Stimulated activated CD4-positive, alpha-beta T cell treated with anti-CD3 and anti-CD28 coated beads, Interleukin-12 subunit alpha, Interleukin-12 subunit beta, amount 100 ng/mL, for 24 hours (primary cell): Measurements from ENCODE around the gene SSNA1.

ENCODE experiments used
- DNase-seq, 2 experiments: peaks; one replicate each; pipeline ENCODE4 v3.0.0-alpha.2; 2020; ENCODE audit warnings: low read depth in 2 of 2

The SSNA1 gene, protein sequence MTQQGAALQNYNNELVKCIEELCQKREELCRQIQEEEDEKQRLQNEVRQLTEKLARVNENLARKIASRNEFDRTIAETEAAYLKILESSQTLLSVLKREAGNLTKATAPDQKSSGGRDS

DNA sequence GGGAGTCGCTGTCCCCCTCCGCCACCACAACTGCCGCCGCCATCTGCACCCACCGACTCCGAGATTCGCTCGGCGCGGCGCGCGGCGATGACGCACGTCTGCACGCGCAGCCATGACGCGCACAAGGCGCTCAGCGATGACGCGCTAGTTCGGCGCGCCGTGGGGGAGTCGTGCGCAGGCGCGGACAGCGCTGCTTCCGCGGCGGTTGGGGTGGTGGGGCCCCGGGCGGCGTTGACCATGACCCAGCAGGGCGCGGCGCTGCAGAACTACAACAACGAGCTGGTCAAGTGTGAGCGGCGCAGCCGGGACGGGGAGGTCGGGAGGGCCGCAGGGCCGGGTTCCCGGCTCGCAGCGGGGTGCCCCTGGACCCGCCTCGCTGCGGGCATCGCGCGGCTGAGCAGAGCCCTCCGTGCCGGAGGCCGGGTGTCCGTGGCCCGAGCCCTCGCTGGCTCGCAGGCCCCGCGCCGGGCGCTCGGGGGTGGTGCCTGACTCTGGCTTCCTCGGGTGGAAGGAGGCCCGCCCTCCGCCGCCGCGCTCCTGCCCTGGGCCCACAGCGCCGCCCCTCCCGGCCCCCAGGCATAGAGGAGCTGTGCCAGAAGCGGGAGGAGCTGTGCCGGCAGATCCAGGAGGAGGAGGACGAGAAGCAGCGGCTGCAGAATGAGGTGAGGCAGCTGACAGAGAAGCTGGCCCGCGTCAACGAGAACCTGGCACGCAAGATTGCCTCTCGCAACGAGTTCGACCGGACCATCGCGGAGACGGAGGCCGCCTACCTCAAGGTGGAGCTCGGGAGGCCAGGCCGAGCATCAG lies at the start of gene SSNA1, which contains the start of gene ANAPC2:
Gene SSNA1, plus strand, starts transcription at position 187 of the 807 bp plus-strand sequence. Its CDS starts 51 bp downstream, at position 238.
Gene ANAPC2, minus strand, starts transcription at position 71 of the 807 bp plus-strand sequence. Its CDS starts 28 bp downstream, at position 43.
- peak; percentile 87 to 88 for DNase-seq

DNA sequence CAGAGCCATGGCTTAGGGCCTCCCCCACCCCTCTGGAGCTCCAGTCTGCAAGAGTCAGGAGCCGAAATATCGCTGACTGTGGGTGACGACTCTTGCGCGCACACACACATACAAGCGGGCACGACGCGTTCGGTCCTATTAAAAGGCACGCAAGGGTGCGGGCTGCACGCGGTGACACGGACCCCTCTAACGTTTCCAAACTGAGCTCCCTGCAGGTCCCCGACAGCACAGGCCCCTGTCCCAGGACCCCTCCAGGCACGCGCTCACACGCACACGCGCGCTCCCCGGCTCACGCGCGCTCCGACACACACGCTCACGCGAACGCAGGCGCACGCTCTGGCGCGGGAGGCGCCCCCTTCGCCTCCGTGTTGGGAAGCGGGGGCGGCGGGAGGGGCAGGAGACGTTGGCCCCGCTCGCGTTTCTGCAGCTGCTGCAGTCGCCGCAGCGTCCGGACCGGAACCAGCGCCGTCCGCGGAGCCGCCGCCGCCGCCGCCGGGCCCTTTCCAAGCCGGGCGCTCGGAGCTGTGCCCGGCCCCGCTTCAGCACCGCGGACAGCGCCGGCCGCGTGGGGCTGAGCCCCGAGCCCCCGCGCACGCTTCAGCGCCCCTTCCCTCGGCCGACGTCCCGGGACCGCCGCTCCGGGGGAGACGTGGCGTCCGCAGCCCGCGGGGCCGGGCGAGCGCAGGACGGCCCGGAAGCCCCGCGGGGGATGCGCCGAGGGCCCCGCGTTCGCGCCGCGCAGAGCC lies 49.6 kb upstream of the SSNA1 start, which contains the start of gene GRIN1:
Gene GRIN1, plus strand, starts transcription at position 433 of the 746 bp plus-strand sequence. CDS start 333 bp downstream, outside the sequence.
- DNase-seq: no peak

DNA sequence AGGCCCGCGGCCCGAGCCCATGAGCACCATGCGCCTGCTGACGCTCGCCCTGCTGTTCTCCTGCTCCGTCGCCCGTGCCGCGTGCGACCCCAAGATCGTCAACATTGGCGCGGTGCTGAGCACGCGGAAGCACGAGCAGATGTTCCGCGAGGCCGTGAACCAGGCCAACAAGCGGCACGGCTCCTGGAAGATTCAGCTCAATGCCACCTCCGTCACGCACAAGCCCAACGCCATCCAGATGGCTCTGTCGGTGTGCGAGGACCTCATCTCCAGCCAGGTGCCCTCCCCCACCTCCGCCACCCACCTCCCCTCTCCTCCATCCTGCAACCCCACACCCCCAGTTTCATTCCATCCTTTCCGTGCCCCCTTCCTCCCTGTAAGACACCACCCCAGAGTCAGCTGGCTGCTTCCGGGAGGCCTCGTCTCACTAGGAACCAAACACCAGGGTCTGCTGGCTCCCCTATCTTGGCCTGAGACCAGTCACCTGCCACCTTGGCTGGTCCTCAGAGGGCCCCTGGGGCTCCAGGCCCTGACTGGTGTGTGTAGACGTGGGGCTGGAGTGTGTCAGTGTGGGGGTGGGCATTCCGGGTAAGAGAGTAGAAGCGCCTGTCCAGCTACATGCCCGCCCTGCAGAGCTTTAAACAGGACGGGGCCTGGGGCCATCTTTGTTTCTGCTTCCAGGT lies 48.9 kb upstream of the SSNA1 start:
- no peak for DNase-seq

DNA sequence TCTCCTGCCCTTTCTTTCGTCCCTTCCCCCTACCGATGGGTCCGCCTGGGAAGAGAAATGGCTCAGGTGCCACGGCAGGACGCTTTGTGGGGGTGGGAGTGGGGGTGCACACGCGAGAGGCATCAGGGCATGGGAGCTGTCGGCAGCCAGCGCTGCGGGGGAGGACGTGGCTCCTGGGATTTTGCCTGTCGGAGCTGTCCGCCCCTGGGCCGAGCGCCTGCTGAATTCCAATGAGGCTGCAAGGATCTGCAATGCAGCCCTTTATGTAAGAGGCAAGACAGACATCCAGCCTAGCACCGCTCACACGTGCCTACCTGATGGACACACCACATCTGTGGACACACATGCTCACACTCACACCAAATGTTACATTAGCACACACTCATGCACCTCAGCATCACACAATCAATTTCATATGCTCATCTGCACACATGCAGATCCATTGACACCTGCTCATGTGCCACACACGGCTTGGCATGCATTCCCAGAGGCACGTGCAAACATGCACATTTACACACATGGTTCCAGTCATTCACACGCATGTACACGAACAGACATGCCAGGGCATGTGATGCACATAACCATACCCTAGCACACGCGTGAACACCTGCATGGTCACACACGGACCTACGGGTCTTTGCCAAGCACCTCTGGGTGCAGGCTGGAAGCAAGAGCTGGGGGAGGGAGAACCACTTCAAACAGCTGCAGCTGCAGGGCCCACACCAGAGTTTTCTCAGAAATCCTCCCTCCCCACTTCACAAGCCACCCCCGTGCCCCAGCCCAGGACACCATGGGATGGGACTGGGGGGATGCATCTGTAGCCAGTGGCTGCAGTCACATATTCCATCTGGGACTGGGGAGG lies 48.1 kb upstream of the SSNA1 start:
- DNase-seq: no peak

DNA sequence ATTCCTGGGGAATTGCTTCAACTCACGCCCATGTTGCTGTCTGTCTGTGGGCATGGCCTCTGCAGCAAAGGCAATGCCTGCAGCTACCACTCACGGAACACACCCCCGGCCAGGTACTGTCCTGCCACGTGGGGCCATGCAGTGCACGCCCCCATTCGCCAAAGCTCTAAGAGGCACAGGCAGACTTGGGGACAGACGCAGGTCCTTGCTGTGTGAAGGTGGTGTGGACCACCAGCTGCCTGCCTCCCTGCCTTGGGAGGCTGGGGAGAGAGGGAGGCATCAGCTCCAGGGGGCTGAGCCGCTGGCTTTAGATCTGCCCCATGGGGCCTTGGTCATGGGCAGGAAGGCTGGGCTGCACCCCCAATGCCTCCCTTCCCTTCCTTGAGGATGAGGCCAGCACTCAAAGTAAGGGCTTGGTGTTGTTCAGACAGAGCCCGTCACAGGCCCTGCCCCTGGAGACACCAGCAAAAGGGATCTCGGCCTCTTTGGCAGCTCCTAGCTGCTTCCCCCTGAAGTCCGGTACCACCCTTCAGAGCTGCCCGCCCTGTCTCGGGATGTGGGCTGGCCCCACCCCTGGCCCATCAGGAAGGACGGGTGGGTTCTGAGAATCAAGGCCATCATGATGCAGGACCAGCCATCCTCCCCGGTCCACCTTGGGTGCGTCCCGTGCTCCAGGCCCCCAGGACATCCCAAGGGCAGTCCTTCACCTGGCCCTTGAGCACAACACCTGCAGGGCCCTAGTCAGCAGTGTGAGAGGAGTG lies 47.2 kb upstream of the SSNA1 start:
- DNase-seq: no peak

DNA sequence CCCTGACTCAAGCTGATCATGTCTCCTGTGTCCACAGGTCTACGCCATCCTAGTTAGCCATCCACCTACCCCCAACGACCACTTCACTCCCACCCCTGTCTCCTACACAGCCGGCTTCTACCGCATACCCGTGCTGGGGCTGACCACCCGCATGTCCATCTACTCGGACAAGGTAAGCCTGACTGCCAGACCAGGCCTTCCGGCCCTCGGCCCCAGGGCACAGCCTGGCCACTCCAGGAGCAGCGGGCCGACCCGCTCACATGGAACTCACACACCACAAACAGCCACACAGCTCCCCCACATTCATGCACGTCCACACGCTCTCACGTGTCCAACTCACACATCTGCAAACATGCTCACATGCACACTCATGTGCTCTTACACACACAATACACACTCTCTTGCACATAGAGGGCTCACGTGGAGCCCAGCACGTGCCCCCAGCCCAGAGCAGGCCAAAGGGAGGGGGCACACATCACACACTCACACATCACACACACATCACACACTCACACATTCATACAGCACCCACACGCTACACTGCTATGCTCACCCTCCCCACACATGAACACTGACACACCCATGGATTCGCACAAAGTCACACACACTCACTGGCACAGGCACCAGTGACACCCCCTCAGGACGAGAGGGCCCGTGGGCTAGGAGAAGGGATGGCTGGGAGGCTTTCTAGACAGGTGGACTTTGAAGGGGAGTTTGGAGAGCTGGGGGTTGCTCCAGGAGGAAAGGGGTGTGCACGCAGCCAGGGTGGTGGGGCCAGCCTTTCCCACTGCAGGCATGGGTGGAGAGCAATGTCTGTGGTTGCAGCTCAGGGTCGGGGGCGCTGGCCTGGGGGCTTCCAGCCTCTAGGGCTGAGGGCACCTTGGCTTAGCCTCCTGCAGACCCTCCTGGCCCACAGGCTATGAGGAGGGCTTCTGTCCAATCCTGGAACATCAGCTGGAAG lies 46.2 kb upstream of the SSNA1 start:
- no peak for DNase-seq

DNA sequence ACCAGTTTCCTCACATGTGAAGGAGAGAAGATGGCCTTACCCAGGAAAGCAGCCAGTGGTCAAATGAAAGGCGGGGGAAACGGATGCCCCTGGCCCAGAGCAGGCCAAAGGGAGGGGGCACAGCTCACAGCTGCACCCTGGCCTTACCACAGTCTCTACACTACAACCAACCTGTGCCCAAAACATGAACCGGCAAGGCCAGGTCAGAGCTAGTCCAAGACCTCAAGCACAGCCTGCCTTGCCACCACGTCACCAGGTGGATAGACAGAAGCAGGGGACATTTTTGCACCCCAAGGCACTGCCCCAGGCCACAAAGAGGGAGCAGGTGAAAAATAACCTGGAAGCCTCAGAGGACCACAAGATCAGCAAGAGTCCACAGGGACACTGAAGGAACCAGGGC lies 45.0 kb upstream of the SSNA1 start:
- no peak for DNase-seq

DNA sequence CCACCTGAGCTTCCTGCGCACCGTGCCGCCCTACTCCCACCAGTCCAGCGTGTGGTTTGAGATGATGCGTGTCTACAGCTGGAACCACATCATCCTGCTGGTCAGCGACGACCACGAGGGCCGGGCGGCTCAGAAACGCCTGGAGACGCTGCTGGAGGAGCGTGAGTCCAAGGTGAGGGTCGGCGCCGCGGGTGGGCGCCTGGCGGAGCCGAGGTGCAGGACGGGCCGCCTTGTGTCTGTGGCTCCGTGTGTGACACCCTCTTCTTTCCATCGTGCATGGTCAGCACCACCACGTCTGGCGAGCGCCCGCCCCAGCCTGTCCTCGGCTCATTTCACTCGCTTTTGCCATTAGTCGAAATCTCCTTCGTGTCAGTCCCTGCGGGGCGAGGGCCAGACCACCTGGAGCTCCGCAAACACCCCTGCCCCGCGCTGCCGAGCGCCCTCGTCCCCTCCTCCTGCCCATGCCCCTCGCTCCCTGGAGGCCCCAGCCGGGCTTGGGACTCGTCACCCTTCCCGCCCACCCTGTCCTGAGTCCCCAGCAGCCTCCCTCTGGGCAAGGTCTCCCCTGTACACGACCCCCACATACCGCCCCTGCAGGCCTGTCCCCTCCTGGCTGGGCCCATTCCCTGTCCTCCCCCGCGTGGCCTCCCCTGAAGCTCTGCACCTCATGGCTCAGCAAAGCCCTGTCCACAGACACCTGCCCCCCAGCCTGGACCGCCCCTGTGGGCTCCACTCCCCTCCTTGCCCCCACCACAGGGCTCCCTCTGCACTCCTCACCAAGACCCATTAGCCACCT lies 42.5 kb upstream of the SSNA1 start:
- no peak for DNase-seq

DNA sequence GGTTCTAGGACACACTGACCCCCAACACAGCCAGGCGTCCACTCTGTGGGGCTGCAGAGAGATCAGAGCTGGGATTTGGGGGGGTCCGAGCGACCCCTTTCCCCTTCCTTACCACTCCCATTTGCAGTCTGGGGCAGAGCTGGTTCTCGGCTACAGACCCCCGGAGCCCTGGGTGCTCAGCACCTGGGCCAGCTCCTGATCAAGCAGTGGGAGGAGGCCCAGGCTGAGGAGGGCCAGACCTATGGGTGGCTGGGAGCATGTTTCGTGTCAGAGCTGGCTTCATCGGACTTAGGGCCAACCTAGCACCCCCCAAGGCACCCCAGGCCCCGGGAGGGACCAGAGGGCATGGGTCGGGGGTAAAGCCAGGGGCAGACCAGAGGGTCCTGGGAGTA lies 42.0 kb upstream of the SSNA1 start:
- DNase-seq: no peak

DNA sequence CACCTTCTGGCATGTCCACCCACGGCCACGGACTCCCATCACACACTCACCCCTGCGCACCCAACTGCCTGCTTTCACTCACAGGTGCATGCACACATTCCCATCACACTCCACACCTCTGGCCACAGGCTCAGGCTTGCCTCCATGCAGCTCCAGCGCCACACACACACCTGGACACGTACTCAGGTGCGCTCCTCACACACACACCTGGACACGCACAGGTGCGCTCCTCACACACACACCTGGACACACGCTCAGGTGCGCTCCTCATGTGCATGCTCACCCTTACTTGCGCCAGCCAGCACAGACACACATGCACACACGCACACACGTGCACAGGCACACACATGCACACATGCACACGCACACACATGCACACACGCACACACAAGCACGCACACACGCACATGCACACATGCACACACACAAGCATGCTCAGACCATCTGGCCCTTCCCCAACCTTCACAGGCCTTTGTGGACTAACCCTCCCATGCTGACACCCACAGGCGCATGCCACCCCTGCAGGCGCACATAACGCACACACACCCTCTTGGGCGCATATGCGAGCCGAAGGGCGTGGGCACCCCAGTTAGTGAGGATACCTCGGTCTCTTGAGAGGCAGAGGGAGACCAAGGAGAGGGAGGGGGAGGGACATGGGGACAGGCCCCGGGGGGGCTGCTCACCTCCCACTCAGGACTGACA lies 41.2 kb upstream of the SSNA1 start:
- no peak for DNase-seq

DNA sequence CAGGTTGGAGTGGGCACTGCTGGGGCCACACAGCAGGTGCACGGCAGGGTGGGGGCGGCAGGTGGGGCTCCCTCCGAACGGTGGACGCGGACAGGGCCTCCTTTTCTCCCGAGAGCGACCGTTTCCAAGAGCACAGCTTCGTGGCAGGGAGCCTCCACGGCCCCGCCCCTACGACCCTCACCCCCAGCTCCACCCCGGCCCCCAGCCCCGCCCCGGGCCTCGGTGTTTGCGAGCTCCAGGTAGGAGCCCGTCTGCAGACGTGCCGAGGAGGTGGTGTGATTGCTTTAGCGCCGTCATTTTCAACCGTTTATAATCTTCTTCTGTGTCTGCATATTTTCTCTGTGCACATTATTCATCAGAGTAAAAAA lies 40.7 kb upstream of the SSNA1 start:
- no peak for DNase-seq

DNA sequence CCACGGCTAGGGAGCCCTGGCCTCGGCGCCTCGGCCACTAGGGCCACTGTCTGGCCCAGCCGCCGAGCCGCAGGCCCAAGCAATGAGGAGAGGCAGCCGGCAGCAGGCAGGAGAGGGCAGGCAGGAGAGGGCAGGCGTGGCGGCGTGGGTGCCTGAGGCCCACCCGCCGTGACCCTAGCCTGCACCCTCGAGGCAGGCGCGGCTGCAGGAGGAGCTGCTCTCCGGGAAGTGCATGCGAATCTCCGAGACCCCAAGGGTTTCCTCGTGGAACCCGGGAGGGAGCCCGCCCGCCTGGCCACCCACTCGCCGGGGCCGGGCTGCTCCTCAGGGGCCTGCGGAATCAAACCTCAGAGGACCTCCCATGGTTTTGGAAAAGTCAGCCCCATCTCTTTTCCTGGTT lies 40.2 kb upstream of the SSNA1 start:
- no peak for DNase-seq

DNA sequence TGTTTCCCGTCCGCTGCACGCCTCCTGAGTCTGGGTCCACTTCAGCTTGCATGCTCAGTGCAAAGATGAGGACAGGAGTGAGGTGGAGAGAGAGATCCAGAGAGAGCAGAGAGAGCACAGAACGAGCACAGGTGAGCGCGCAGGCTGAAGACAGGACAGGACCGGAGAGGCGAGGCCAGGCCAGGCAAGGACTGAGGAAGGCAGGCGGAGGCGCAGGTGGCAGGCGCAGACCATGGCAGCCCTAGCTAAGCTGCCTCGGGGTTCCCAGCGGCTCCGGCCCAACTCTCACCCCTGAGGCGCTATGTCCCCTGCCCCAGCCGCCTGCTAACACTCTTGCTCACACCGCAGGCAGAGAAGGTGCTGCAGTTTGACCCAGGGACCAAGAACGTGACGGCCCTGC lies 39.8 kb upstream of the SSNA1 start:
- no peak for DNase-seq

DNA sequence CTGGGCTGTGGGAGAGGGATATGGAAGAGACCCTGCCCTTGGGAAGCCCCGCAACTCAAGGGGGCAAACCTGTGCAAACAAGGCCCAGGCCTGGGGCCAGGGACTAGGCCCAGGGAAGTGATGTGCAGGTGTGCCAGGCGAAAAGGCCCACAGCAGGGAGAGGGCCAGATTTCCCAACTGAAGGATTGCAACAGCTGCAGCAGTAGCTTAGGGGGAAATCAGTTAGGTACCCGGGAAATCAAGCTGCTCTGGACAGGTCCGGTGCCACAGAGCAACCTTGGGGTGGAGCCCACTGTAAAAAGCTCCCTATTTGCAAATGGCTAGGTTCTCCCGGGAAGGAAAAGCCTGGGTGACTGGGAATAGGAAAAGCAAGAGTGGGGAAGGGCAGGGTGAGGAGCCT lies 39.1 kb upstream of the SSNA1 start:
- no peak for DNase-seq

DNA sequence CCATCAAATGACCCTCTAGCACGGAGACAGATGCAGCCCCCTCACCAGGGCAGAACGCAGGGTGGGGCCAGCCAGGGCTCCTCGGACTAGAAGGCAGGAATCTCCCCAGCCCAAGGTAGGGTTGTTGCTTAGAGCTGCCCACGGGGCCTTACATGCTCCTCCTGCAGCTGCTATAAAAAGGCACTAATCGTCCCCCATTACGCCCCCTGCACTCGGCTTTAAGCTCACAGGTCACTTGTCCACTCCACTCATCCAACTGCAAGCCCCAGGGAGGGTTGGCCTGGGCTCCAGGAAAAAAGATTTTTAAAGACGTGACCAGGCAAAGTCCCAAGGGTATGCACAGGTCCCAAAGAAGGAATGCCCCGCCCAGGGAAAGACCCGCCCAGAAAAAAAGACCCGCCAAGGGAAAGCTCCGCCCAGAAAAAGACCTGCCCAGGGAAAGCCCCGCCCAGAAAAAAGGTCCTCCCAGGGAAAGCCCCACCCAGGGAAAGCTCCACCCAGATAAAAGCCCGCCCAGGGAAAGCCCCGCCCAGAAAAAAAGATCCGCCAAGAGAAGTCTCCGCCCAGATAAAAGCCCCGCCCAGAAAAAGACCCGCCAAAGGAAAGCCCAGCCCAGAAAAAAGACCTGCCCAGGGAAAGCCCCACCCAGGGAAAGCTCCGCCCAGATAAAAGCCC lies 38.4 kb upstream of the SSNA1 start:
- peak in 1 of 2 experiments; percentile 24 for DNase-seq

DNA sequence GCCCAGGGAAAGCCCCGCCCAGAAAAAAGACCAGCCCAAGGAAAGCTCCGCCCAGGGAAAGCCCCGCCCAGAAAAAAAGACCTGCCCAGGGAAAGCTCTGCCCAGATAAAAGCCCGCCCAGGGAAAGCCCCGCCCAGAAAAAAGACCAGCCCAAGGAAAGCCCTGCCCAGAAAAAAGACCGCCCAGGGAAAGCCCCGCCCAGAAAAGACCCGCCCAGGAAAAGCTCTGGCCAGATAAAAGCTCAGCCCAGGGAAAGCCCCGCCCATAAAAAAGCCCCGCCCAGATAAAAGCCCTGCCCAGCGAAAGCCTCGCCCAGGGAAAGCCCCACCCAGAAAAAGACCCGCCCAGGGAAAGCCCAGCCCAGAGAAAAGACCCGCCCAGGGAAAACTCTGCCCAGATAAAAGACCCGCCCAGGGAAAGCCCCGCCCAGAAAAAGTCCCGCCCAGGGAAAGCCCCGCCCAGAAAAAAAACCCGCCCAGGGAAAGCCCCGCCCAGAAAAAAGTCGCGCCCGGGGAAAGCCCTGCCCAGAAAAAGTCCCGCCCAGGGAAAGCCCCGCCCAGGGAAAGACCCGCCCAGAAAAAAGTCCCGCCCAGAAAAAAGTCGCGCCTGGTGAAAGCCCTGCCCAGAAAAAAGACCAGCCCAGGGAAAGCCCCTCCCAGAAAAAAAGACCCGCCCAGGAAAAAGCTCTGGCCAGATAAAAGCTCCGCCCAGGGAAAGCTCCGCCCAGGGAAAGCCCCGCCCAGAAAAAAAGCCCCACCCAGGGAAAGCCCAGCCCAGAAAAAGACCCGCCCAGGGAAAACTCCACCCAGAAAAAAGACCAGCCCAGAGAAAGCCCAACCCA lies 37.6 kb upstream of the SSNA1 start:
- DNase-seq: peak; percentile 27 to 57
